SK-N-MC (cell line): Measurements from ENCODE around the gene MRPL51.

Source experiments
- DNase-seq: peaks from one replicate; pipeline ENCODE4 v3.0.0-alpha.2; 2011; ENCODE audit warnings: low read depth, low spot score
- H3K27ac ChIP-seq: fragments of 200-600 bp; sonication (generic); 2 replicates; pipeline ENCODE4 v1.5.1; 2016; ENCODE audit warnings: mixed run types
- H3K36me3 ChIP-seq: fragments of 200-600 bp; sonication (generic); 2 replicates; pipeline ENCODE4 v1.6.1; 2017; ENCODE audit warnings: antibody characterized with exemption, low read length, mixed read lengths; ENCODE audit not compliant: insufficient read depth
- H3K4me3 ChIP-seq: fragments of 200-600 bp; sonication (generic); 2 replicates; pipeline ENCODE4 v1.5.1; 2016
- H3K9ac ChIP-seq: fragments of 200-600 bp; sonication (generic); 2 replicates; pipeline ENCODE4 v1.8.0; 2017; ENCODE audit warnings: mixed run types, mixed read lengths; ENCODE audit not compliant: insufficient read length
- H3K9me3 ChIP-seq: fragments of 200-600 bp; sonication (generic); 2 replicates; pipeline ENCODE4 v1.6.1; 2017; ENCODE audit warnings: low read depth, mild to moderate bottlenecking, antibody characterized with exemption, low read length, moderate library complexity, mixed read lengths
- EZH2 ChIP-seq: fragments of 200-600 bp; sonication (generic); IDR thresholded peaks from one replicate; pipeline ENCODE4 v1.6.1; 2017; ENCODE audit warnings: antibody characterized with exemption
- FOXP2 ChIP-seq: optimal IDR thresholded peaks from 2 replicates; pipeline ENCODE3; 2011; ENCODE audit warnings: mild to moderate bottlenecking, moderate library complexity; ENCODE audit not compliant: insufficient read depth; ENCODE audit errors: extremely low read length, control extremely low read depth
- POLR2AphosphoS5 ChIP-seq: IDR thresholded peaks from 2 replicates; pipeline ENCODE4 v1.6.1; 2012; ENCODE audit warnings: mild to moderate bottlenecking, low read depth, low read length, borderline replicate concordance

The MRPL51 gene

DNA sequence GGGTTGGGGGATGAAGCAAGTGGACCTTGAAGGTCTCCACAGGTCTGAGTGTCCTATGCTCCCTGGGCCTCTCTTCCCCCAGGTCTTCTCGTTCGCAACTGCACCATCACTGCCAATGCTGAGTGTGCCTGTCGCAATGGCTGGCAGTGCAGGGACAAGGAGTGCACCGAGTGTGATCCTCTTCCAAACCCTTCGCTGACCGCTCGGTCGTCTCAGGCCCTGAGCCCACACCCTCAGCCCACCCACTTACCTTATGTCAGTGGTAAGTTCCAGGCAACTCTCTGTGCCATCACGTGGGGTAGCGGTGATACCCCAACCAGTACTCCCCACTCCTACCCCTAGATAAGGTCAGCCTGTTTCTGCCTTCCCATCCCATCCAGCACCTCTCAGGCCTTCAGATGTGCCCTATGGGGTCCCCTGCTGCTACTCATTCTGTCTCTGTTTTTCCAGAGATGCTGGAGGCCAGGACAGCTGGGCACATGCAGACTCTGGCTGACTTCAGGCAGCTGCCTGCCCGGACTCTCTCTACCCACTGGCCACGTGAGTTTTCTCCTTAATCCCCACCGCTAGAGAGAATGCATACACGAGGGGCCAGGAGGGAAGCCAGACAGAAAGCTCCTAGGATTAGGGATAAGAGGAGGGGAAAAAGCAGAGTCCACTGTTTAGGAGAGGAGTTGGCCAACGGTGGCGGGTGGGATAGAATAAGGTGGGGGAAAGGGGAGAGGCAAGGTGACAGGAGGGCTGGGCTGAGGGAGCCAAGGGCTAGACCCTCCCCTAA, 42.8 kb downstream of the MRPL51 start:
- no peak overlapping the region for H3K4me3 ChIP-seq
- TF ChIP-seq FOXP2 (no peak), POLR2AphosphoS5 (no peak), EZH2 (no peak)
- no peaks in the 10 kb centered on the region for H3K9me3 ChIP-seq
- no peak overlapping the region for H3K9ac ChIP-seq
- no peak for DNase-seq
- no peak overlapping the region for H3K27ac ChIP-seq
- H3K36me3 ChIP-seq, result no peaks in the 10 kb centered on the region

DNA sequence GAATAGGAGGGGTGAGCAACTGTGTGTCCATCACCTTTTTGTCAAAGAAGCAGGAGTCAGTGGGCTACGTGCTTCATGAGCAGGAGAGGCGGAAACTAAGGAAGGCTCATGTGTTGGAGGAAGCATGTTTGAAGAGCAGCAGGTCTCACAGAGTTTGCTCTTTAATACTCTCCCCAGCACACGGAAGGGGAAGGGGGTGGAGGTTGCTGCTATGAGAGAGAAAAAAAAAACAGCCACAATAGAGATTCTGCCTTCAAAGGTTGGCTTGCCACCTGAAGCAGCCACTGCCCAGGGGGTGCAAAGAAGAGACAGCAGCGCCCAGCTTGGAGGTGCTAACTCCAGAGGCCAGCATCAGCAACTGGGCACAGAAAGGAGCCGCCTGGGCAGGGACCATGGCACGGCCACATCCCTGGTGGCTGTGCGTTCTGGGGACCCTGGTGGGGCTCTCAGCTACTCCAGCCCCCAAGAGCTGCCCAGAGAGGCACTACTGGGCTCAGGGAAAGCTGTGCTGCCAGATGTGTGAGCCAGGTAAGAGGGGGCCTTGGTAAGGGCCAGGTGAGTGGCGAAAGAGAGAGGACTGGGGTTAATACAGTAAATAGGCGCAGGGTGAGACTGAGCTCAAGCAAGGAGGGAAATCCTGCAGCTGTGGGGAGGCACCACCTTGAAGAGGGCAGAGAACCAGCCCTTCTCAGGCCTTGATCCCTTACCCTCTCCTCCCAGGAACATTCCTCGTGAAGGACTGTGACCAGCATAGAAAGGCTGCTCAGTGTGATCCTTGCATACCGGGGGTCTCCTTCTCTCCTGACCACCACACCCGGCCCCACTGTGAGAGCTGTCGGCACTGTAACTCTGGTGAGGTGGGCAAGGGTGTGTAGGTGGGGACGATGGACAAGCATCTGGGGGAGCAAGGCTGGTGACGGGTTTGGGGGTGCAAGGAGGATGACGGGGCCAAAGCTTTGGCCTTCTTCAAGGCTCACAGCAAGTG, 48.1 kb downstream of the MRPL51 start, which contains the start of gene CD27:
TSS of gene CD27 (plus strand) at position 252 of the 985 bp plus-strand sequence. CDS start at position 393, 141 bp downstream.
- TF ChIP-seq POLR2AphosphoS5 (no peak), EZH2 (no peak), FOXP2 (no peak)
- H3K4me3 ChIP-seq, result no peak within 1 kb of the TSS
- H3K36me3 ChIP-seq, result no peaks in the 10 kb centered on the region
- H3K27ac ChIP-seq, result no peak within 1 kb of the TSS
- DNase-seq, result no peak
- H3K9me3 ChIP-seq, result no peaks in the 10 kb centered on the region
- H3K9ac ChIP-seq, result no peak within 1 kb of the TSS

DNA sequence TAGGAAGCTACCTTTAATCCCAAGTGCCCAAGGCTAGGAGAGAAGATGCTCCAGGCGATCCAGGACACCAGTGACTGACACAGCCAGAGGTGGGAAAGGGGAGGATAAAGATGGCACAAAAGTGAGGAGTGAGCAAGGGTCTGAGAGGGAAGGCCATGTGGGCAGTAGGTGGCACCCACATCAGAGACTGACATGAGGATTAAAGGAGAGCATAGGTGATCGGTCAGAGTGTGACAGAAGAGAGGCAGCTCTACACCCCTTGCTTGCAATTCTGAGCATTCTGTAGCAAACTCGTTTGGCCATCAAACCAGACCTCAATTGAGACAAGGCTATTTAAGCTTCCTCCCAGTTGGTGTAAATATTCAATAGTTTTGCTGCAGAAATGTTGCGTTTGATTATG, 49.0 kb downstream of the MRPL51 start:
- no peaks in the 10 kb centered on the region for H3K9me3 ChIP-seq
- H3K9ac ChIP-seq, result no peak overlapping the region
- no peaks in the 10 kb centered on the region for H3K36me3 ChIP-seq
- no peak overlapping the region for H3K27ac ChIP-seq
- no peak for TF ChIP-seq FOXP2
- no peak for TF ChIP-seq EZH2
- no peak for DNase-seq
- no peak overlapping the region for H3K4me3 ChIP-seq

DNA sequence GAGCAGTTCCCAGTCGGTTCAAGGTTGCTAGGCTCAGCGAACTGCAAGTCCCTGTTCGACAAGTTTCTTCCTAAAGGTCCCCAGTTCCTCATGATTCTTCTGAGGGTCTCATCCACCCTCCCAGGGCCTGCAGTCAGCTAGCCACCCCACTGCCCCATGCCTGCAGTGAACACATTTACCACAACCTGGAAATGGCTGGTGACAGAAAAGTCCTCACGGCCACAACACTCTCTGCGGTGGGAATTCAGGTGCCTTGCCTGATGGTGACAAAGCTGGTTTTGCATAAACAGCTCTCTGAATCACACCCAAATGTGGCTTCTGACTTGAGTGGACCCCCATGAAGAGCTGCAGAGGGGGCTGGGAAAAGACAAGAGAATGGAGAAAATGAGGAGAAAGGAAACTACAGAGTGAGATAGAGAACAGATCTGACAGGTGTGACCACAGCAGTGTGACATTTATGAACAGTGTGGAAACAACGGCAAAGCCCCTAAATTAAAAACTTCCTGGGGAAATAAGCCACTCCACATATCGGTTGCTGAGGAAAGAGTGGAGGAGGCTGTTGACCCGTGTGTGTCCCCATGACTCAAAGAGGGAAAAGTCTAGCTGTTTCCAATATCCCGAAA, 49.6 kb downstream of the MRPL51 start:
- no peak for DNase-seq
- Histone ChIP-seq H3K4me3 (no peak overlapping the region), H3K27ac (no peak overlapping the region), H3K9me3 (no peaks in the 10 kb centered on the region), H3K36me3 (no peaks in the 10 kb centered on the region), H3K9ac (no peak overlapping the region)
- no peak for TF ChIP-seq EZH2
- no peak for TF ChIP-seq POLR2AphosphoS5
- no peak for TF ChIP-seq FOXP2

DNA sequence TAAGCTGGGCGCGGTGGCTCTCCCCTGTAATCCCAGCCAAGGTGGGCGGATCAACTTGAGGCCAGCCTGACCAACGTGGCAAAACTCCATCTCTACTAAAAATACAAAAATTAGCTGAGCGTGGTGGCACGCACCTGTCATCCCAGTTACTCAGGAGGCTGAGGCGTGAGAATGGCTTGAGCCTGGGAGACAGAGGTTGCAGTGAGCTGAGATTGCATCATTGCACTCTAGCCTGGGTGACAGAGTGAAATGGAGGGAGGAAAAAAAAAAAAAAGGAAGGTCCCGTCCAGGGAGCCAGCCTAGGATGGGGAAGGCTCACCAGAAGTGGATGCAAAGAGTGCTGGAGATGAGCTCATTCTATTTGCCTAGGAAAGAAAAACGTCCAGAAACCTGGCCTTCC, 50.2 kb downstream of the MRPL51 start:
- Histone ChIP-seq H3K27ac (no peak overlapping the region), H3K4me3 (no peak overlapping the region), H3K9me3 (no peaks in the 10 kb centered on the region), H3K36me3 (no peaks in the 10 kb centered on the region), H3K9ac (no peak overlapping the region)
- TF ChIP-seq EZH2 (no peak), FOXP2 (no peak), POLR2AphosphoS5 (no peak)
- no peak for DNase-seq
